Fibroblast of skin of left biceps (primary cell): ENCODE measurements around the gene RHOU.
A peak's percentile ranks its signal among the peaks of the same experiment; 100 is the strongest.
"Not testable (repeated sequence)": the region's sequence is repeated elsewhere in the genome, so short reads cannot be mapped to it uniquely, and the experiment has no call there.

ENCODE experiments used
- DNase-seq, 2 experiments: peaks; one replicate each; pipeline ENCODE4 v3.0.0-alpha.2; 2013; ENCODE audit warnings: low read depth in 2 of 2

RHOU gene

DNA sequence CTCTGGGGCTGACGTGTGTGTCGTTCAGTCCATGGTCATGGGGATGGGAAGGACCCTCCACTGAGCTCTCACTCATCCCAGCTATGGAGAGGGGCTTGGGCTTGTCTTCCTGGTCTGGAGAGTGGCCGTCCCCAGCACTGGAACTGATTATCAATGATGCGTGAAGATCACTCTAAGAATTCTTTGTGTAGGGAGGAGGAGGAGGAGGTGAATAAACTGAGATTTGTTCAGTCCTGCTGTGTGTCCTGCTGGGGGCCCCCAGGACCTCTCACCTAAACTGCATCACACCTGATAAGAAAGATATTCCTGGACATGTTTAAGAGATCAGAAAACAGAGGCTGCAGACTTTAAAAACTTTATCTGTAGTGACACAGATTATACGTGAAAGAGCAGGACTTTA is 21.2 kb downstream of the RHOU start:
- no peak for DNase-seq

DNA sequence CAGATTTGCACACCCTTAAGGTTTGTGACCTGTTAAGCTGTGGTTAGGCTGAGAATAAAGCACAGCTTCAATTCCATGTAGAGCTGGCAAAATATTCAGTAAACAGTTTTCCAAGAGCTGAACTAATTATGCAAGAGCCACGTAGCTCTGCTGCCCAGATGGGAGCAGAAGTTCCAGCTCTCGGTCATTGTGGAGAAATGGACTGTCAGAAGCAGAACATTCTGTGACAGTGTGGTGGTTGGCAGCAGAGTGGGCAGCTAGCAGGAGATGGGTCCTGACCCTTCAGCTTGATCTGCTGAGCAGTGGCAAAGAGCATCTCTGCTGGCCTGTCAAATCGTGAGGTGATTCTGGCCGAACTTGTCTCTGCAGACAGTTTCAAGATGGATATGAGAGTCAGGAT is 23.2 kb downstream of the RHOU start:
- DNase-seq: no peak

DNA sequence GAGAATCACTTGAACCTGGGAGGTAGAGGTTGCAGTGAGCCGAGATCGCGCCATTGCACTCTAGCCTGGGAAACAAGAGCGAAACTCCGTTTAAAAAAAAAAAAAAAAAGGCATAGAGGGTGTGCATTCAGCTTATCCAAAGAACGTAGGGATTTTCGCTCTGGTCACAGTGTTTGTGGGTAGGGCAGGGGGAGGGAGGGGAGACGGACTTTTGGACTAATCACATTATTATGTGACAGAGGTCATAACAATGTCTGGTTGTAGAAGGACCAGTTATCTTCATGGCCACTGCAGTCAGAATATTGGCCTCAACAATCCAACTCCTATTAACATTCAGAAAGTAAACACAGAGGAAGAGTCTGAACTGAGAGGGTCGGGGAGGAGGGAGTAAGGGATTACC is 25.7 kb downstream of the RHOU start:
- no peak for DNase-seq

DNA sequence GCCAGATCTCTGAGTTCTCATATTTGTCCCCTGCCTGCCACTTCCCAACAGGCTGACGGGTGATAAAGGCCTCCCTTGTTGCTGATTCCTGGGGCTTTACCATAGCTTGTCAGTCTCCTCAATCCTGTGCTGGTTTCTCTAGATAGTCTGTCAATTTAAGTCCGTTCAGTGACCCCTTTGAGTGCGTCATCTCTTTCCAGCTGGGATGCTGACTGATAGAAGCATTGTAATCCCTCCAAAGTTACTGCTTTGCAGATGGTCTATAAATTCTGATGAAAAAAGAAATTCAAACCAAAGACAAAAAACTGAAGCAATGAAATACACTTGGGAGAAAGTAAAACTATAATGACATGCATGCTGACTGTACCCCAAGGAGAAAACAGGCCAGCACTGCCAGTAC is 28.3 kb downstream of the RHOU start:
- DNase-seq: no peak

DNA sequence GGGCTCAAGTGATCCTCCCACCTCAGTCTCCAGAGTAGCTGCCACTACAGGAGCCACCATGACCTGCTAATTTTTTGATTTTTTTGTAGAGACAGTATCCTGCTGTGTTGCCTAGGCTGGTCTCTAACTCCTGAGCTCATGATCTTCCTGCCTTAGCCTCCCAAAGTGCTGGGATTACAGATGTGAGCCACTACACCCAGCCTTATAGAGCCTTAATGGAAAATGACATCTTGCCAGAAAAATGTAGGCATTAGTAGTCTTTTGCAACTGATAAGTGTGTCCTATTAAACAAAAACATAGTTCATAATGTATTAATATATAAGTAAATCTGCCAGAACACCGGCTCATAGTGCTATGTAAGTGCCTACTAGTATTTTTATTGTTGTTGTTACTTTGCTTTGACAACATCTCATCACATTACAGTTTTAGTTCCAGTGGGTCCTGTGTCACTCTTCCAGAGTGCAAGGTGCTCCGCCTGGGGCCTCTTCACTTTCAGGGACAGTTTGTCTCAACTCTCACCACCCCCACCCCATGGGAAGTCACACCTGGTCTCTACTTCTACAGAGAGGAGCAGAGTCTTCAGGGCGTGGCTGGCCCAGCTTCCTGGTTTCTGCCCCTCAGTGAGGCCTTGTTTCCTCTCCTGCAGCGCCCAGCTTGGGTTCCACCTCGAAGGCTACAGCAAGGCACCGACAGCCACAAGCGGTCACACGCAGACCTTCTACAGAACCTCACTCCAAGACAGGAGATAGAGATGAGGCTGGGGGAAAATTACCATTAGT is 30.1 kb downstream of the RHOU start:
- DNase-seq: no peak

DNA sequence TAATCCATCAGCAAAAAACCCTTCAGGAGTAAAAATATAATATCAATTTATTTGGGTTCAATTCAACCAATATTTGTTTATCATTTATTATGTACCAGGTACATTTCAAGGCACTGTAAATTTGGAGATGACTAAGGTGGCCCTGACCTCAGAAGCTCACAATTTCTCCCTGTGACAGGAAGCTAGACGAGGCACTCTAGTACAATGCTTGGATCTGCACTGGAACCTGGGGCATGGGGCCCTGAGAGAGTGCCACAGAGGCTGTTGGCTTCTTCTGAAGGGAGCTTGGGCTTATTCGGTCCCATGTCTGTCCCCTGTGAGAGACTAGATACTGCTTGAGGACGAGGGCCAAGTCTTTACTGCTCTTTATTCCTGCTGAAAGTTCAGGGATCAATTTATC is 31.5 kb downstream of the RHOU start:
- no peak for DNase-seq

DNA sequence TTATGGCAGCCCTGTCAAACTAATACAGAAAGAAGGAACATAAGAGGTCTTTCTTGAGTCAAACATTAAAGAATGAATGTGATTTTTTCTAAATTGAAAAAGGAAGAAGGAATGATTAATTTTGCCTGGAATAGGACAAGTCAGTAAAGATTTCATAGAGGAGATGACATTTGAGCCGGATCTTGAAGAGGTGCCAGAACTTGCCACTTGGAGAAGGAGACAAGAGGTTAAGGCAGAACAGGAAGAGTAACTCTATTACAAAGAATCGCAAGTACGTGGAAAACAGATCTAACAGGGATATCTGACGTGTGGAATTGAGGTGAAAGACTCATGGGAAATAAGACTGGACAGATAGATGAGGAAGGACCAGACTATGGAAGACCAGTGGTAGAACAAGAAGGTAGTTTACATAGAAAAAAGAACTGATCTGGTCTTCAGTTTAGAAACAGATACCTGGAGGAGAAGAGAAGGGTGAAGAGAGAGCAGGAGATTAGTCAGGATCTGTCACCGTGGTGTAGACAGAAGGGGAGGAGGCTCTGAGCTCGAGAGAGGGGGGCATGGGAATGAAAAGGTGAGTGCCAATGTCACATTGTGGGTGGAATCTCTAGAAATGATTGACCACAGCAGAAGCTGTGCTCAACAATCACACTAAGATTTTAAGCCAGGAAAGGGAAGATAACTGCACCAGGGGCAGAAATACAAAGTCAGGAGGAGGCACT is 32.5 kb downstream of the RHOU start:
- no peak for DNase-seq

DNA sequence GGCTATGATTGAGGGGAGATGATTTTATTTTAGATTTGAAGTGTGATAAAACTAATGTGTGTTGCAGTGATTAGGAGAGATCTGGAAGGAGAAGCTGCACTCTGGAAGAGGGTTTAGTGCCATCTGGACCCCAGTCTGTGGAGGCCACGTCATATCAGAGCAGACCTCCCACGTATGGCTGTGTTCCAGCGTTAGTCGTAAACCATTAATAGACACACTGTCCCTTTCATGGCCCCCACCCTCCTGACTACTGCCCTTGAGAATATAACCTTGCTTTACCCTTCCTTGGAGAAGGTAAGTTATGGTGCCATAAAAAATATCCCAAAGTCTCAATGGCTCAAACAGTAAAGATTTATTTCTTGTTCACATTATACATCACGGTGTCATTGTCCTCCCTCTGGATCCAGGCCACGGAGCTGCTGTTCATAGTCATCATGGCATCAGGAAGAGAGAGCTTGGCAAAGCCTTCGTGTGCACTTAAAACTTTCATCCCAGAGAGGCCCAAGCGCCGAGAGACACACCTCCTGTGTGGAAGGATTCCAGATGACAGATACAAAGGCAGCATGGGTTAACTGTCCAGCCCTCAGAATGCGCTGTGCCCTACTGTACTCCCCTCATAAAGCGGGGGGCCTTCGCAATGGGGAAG is 33.2 kb downstream of the RHOU start:
- no peak for DNase-seq

DNA sequence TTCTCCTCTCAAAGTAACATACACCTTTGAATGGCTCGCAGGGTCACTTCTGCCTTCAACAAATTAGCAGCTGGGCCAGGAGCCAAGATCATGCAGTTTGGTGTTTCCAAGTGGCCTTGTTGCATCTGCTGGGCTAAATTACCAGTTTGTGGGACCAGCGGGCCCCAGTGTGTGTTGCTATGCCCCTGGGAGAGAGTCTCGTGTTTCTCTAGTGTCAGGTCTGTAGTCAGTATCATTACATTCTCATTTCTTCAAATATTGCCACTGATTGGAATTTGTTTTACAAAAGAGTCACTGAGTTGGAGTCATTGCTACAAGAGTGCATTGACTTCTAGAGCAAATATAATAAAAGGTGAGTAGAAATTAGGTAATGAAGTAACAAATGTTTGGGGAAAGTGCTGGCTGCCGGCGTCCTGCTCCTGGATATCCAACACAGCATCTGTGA is 35.5 kb downstream of the RHOU start:
- DNase-seq: no peak

DNA sequence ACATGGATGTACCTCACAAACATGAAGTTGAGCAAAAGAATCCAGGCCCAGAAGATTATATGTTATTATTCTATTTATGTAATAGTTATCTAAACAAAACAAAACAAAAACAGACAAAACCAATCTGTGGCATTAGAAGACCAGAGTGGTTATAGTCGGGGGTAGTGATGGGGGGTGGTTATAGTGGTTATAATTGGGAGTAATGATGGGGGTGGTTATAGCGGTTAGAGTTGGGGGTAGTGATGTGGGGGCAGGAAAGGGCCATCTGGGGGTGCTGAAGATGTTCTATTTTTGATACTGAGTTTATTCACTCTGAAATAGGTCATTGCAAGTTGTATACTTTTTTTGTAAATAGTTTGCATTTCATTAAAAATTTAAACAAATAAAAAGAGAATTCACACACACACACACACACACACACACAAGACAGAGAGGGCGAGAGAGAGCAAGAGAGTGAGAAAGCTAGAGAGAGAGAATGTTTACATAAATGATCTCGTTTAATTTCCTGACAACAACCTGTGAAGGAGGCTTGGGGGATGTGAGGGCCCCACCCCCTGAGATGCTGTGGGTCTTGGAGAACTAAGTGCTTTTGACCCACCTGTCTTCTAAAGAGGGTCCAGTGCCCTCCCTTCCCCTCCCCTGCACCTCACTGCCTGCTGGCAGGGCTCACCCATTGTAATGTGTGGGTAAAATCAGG is 37.4 kb downstream of the RHOU start:
- DNase-seq: no peak

DNA sequence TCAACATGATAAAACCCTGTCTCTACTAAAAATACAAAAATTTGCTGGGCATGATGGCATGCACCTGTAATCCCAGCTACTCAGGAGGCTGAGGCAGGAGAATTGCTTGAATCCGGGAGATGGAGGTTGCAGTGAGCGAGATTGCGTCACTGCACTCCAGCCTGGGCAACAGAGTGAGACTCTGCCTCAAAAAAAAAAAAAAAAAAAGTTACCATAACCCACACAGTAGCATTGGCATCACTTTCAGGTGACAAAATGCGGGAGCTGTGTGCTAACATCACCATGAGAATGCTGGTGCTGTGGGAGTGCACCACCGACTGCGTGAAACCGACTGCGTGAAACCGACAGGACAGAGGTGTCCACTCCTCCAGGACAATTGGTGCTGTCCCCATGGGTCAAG is 40.7 kb downstream of the RHOU start:
- not testable (repeated sequence) for DNase-seq

DNA sequence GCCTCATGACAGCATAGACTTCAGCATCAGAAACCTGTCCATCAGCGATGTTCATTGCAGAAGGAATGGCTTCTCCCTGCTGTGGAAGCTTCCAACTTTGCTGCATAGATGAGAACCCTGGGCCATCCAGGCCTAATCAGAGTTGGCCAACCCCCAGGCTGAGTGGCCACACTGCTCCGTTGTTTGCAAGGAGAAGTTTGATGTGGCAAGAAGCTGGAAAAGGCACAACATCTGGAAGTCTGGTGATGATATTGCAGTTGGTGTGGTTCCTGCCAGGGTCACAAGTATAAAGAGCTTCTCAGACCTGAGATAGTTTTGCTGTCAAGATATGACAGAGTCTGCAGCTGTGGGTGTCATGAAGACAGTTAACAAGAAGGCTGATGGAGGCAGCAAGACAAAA is 41.2 kb downstream of the RHOU start:
- no peak for DNase-seq

DNA sequence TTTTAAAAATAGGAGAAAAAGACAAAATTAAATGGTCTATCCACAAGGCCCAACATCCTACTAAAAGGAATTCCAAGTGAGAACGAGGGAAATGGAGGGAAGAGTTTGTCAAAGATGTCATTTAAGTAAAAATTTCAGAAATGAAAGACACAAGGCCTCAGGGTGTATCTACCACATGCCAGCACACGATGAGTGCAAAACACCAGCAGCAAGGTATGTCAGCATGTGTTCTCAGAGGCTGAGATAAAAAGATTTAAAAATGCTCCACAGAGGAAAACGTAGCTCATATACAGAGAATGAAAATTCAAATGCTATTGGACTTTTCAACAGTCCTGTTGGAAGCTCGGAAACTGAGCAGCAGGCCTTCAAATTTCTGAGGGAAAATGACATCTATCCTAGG is 42.0 kb downstream of the RHOU start:
- no peak for DNase-seq

DNA sequence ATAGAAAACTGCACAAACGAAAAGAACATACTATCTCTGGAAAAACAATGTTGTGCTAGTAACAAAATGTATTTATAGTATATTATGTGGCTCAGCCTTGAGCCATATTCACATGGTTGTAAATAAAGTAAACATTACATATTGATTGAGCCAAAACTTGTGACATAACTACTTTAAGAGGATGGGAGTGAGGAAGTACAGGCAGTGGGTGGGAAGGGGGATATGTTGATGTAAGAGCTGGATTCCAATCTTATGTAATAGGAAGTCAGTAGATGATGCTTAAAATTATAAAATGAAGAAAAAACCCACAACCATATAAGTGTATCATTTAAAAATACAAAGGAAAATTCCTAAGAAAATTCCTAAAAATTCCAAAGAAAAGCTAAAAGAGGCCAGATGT is 42.7 kb downstream of the RHOU start:
- DNase-seq: no peak

DNA sequence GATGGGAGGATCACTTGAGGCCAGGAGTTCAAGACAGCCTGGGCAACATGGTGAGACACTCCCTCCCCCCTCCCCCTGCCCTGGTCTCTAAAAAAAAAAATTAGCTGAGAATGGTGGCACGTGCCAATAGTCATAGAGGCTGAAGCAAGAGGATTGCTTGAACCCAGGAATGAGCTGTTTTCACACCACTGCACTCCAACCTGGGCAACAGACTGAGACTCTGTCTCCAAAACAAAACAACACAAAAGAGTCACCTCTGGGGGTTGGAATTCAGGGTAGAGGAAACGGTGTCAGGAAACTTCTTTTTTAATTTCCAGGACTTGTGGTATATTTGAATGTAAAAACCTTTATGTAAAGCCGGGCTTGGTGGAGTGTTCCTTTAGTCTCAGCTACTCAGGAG is 43.2 kb downstream of the RHOU start:
- no peak for DNase-seq

DNA sequence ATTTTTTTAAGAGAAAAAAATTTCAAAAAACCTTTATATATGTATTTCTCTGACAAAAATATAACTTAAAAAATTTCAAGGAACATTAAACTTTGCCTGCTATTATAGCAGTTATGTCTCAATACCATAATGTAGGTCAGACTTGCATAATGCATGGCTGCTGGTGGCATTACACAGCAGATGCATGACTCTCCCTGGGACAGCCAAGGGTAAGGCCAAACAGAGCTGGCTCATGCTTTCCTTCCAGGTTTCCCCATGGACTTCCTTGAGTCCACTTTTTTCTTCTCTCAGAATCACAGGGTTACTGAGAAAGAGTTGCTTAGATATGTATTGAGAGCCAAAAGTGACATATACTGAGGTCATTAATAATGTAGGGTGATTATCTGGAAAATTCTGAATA is 43.7 kb downstream of the RHOU start:
- no peak for DNase-seq

DNA sequence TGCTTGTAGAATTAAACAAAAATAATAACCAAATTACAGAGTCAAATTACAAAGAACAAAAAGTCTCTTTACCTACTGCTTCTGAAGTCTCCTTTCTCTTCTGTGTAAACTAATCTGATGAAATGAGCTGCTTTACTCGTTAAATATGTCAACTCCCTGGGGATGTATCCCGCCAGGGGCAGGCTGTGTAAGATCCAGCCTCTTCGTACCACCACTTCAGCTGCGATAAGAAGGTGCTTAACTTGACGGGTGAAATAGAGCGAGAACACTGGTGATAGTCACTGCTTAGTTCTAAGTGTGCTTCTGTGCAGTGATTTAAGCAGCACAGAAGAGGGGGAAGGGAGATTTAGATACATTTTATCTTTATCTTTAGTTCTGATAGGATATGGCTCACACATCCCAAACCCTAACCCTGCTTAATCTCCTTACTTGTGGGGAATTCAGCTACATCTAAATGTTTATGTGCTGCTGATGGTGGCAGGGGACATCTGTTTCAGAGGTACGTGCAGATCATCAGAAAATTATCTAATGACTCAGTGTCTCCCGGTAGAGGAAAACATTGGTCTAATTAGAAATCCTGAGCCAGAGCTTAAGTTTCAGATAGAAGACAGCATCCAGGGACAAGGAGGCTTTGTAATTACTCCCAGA is 46.0 kb downstream of the RHOU start:
- peak; percentile 44 to 51 for DNase-seq

DNA sequence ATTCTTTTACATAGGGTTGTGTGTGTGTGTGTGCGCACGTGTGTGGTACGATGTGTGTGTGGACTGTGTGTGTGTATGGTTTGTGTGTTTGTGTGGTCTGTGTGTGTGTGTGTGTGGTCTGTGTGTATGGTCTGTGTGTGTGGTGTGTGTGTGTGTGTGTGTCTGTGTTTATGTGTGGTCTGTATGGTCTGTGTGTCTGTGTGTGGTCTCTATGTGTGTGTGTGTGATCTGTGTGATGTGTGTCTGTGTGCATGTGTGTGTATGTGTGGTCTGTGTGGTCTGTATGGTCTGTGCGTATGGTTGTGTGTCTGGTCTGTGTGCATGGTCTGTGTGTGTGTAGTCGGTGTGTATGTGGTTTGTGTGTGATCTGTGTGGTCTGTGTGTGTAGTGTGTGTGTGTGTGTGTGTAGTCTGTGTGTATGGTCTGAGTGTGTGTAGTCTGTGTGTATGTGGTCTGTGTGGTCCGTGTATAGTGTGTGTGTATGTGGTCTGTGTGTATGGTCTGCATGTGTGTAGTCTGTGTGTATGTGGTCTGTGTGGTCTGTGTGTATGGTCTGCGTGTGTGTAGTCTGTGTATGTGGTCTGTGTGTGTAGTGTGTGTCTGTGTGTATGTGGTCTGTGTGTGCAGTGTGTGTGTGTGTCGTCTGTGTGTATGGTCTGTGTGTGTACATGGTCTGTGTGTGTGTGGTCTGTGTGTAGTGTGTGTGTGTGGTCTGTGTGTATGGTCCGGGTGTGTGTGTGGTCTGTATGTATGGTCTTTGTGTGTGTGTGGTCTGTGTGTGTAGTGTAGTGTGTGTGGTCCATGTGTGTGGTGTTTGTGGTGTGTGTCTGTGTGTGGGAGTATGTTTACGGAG is 46.8 kb downstream of the RHOU start:
- no peak for DNase-seq

DNA sequence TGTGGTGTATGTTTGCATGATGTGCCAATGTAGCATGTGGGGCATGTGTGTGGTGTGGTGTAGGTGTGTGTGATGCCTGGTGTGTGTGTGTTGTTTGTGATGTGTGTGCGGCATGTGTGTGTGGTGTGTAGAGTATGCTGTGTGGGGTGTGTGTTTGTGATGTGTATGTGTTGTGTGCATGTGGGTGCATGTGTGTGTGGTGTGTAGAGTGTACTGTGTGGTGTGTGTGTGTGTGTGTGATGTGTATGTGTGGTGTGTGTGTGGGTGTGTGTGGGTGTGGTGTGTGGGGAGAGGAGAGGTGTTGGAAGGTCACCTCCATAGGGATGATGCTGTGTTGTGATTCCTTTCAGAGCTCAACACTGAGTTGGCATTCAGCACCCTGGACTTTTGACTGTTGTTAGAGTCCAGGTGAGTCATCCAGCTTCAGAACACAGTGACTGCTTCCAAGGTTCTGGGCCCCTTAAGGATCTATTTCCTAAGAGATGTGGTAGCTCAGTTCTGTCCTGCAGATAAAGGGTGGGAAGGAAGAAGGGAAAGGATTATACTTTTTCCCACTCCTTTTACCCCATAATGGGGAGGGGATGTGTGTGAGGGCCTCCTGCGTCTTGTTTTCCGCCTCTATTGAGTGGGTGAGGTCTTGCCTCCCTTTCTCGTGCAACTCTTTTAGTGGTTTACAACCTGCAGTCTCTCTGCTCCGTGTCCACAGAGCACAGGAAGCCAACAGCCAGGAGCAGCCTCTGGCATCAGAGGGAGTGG is 47.6 kb downstream of the RHOU start:
- DNase-seq: no peak

DNA sequence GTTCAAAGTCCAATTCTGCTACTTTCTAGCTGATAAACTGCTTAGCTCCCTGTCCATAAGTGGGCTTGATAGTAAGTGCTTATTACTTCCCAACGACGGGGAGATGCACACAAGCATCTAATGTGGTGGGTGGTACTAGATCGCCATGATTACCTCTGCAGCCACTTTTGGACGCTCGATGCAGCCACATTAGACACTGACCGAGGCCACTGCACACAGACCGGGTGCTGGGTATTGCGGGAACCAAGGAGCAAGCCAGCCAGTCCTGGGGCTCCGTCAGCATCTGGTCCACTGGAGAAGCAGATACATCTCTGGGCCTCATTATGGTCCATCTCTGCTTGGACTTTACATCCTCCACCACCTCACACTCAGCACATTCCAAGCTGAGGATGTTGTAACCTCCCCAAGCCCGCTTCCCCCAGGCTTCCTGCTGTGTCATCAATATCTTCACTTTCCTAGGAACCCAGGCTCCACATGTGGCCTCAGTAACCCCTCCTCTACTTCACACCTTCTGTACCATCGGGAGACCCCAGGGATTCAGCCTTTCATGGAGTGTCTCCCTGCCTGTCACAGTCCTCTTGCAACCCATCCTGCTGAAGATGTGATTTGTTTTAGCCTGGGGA is 48.2 kb downstream of the RHOU start:
- DNase-seq: no peak
